Endothelial cell (in vitro differentiated cells): ENCODE measurements around the gene C14orf132. TPM values are rescaled to one million over a fixed set of nuclear protein-coding genes. Genes with fewer than 3 reads are reported as not detected.

Experiments used
- DNase-seq: peaks from one replicate; pipeline ENCODE4 v3.0.0; 2021; ENCODE audit warnings: low spot score
- H3K27ac Mint-ChIP-seq: one replicate; pipeline ENCODE4 v1.8.0; 2021; ENCODE audit warnings: mixed read lengths, inconsistent platforms; ENCODE audit not compliant: unreplicated experiment
- H3K27me3 Mint-ChIP-seq: one replicate; pipeline ENCODE4 v1.8.0; 2021; ENCODE audit warnings: mild to moderate bottlenecking, moderate library complexity, mixed read lengths, inconsistent platforms; ENCODE audit not compliant: unreplicated experiment
- H3K36me3 Mint-ChIP-seq: one replicate; pipeline ENCODE4 v1.8.0; 2021; ENCODE audit warnings: mild to moderate bottlenecking, low read depth, mixed read lengths, inconsistent platforms; ENCODE audit not compliant: unreplicated experiment
- H3K4me1 Mint-ChIP-seq: one replicate; pipeline ENCODE4 v1.8.0; 2021; ENCODE audit warnings: mild to moderate bottlenecking, mixed read lengths, inconsistent platforms; ENCODE audit not compliant: unreplicated experiment
- H3K4me3 Mint-ChIP-seq: one replicate; pipeline ENCODE4 v1.8.0; 2021; ENCODE audit warnings: mild to moderate bottlenecking, mixed read lengths, inconsistent platforms; ENCODE audit not compliant: unreplicated experiment
- H3K9me3 Mint-ChIP-seq: one replicate; pipeline ENCODE4 v1.8.0; 2021; ENCODE audit warnings: mixed read lengths, inconsistent platforms; ENCODE audit not compliant: unreplicated experiment
- total RNA-seq: library from RNA; stranded (reverse); fragmentation: NEBNext Ultra II Directional; extraction: Animal tissue kit (Norgen Biotek cat#: 25700); gene quantifications from one replicate; pipeline ENCODE4 v1.2.1, GENCODE V29; 2021; ENCODE audit not compliant: unreplicated experiment
- TF ChIP-seq, protein P1 (sequence below): fragments of 200-600 bp; sonication (generic); IDR thresholded peaks from one replicate; pipeline ENCODE4 v1.5.0; 2021; ENCODE audit warnings: antibody characterized with exemption; ENCODE audit not compliant: unreplicated experiment

The C14orf132 gene
- total RNA-seq, 1 donor from 2014 or later, result 4.4 TPM

DNA sequence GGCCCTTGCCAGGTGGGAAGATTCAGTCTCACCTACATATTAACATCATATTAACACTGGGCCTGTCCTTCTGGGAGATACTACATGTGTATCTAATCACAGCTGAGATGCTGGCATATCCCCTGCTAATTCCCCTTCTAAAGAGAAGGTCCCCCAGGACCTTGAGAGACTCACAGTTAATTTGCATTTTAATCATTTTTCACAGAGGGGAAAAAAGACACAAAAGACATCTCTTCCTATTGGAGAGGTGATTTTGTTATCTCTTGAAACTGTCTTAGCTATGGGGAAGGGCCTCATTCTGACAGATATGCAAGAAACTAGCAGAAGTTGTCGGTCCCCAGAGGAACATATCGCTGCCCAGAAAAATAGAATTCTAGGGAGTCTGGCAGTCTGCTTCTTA lies 7.5 kb downstream of the C14orf132 start:
- no peak overlapping the region for H3K4me3 Mint-ChIP-seq
- DNase-seq, result no peak
- peaks cover under 1% of the 10 kb centered on the region for H3K36me3 Mint-ChIP-seq
- no peaks in the 10 kb centered on the region for H3K4me1 Mint-ChIP-seq
- H3K9me3 Mint-ChIP-seq, result no peaks in the 10 kb centered on the region
- no peak overlapping the region for H3K27ac Mint-ChIP-seq
- H3K27me3 Mint-ChIP-seq, result peaks cover 3% of the 10 kb centered on the region
- TF ChIP-seq, protein P1, sequence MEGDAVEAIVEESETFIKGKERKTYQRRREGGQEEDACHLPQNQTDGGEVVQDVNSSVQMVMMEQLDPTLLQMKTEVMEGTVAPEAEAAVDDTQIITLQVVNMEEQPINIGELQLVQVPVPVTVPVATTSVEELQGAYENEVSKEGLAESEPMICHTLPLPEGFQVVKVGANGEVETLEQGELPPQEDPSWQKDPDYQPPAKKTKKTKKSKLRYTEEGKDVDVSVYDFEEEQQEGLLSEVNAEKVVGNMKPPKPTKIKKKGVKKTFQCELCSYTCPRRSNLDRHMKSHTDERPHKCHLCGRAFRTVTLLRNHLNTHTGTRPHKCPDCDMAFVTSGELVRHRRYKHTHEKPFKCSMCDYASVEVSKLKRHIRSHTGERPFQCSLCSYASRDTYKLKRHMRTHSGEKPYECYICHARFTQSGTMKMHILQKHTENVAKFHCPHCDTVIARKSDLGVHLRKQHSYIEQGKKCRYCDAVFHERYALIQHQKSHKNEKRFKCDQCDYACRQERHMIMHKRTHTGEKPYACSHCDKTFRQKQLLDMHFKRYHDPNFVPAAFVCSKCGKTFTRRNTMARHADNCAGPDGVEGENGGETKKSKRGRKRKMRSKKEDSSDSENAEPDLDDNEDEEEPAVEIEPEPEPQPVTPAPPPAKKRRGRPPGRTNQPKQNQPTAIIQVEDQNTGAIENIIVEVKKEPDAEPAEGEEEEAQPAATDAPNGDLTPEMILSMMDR, result no peak

DNA sequence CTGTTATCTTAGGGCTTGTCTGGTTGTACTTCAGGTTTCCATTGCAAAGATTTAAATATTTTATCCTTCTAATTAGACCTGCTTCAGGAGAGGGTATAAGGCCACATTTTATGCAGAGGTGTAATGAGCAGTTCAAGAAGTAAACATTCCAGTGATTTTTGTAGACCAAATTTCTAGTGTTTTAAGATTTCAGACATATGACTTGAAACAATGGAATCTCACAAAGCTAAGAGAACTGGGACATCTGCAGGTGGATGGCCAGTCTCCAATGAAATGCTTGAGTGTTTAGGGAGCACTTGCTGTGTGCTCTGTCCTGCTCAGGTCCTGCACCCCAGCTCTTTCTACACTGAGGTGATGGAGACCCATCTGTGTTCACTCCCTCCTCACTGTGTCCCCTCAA lies 7.9 kb downstream of the C14orf132 start:
- H3K4me3 Mint-ChIP-seq, result no peak overlapping the region

DNA sequence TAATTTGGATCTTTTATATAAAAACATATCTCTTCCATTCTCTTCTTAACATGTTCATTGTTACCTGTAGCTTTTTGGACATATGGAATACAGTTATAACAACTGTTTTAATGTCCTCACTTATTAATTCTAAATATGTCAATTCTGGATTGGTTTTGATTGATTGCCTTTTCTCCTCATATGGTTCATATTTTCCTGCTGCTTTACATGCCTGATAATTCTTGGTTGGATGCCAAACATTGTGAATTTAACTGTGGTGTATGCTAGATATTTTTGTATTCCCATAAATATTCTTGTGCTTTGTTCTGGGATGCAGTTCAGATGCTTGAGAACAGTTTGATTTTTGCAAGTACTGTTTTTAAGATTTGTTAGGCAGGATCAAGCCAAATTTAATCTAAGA lies 10.8 kb downstream of the C14orf132 start:
- peaks cover 4% of the 10 kb centered on the region for H3K36me3 Mint-ChIP-seq
- no peak for DNase-seq
- no peaks in the 10 kb centered on the region for H3K9me3 Mint-ChIP-seq
- H3K4me1 Mint-ChIP-seq, result no peaks in the 10 kb centered on the region
- no peak overlapping the region for H3K4me3 Mint-ChIP-seq
- H3K27me3 Mint-ChIP-seq, result peaks cover 10% of the 10 kb centered on the region
- H3K27ac Mint-ChIP-seq, result no peak overlapping the region
- TF ChIP-seq, protein P1, result no peak

More for the DNA sequence above, 7.9 kb downstream of the C14orf132 start:
- no peaks in the 10 kb centered on the region for H3K9me3 Mint-ChIP-seq
- peaks cover 4% of the 10 kb centered on the region for H3K27me3 Mint-ChIP-seq
- no peaks in the 10 kb centered on the region for H3K4me1 Mint-ChIP-seq
- H3K36me3 Mint-ChIP-seq, result peaks cover 4% of the 10 kb centered on the region
- H3K27ac Mint-ChIP-seq, result no peak overlapping the region
- TF ChIP-seq, protein P1, result no peak
- no peak for DNase-seq

DNA sequence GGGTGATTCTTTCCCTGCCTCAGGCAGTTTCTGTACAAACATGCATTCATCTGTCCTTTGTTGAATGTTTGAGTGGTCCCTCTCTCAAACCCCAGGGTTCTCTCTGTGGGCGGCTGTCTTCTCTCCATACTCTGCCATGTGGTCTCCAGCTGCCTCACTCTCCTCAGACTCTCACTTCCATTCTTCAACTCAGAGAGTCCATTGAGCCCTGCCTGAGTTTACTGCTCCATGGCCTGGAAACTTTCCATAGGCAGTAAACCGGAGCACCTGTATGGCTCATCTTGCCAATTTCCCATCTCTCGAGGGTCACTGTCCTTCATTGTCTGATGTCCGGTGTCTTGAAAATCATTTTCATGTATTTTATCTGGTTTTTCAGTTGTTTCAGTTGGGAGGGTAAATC lies 11.3 kb downstream of the C14orf132 start:
- no peaks in the 10 kb centered on the region for H3K4me1 Mint-ChIP-seq

DNA sequence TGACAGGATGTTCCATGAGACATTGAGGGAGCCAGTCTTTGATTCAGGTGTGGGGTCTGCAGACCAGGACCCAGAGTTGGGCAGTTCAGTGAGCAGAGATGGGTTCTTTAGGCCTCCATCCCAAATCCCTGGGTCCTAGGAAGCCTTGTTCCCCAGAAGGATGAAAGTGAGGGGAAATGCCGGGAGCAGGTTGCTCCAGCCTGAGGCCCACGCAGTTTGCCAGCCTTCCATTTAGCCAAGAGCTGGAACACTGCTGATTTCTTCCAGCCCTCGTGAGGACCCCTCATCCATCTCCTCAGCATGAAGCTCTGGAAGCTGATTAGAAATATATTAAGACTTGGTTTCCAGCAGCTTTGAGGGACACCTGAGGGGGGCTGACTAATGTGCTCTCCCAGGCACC lies 12.1 kb downstream of the C14orf132 start:
- TF ChIP-seq, protein P1, result no peak
- Mint-ChIP-seq H3K9me3 (no peaks in the 10 kb centered on the region), H3K4me3 (no peak overlapping the region), H3K4me1 (no peaks in the 10 kb centered on the region), H3K27ac (no peak overlapping the region), H3K36me3 (peaks cover 4% of the 10 kb centered on the region), H3K27me3 (peaks cover 10% of the 10 kb centered on the region)
- no peak for DNase-seq

More for the DNA sequence above, 11.3 kb downstream of the C14orf132 start:
- no peak overlapping the region for H3K27ac Mint-ChIP-seq
- no peaks in the 10 kb centered on the region for H3K9me3 Mint-ChIP-seq
- peaks cover 4% of the 10 kb centered on the region for H3K36me3 Mint-ChIP-seq
- TF ChIP-seq, protein P1, result no peak
- H3K4me3 Mint-ChIP-seq, result no peak overlapping the region
- H3K27me3 Mint-ChIP-seq, result peaks cover 10% of the 10 kb centered on the region
- no peak for DNase-seq
